GM20431 (cell line): ENCODE results near the gene PLOD2.

Experiments used
- in situ Hi-C: fragments of 300-500 bp; cut with MseI, MboI; formaldehyde crosslinking; loops from one replicate; pipeline ENCODE4 v1.15.0; 2020; ENCODE audit warnings: low sequenced_read_pairs; ENCODE audit not compliant: unreplicated experiment

Gene PLOD2

GRCh38 chr3:146169891-146170290 lies 8.9 kb upstream of the PLOD2 start:
- in situ Hi-C loops = loop anchor here (25.0 kb wide), 1 partner anchor 108 kb away; no protein-coding TSS in a partner anchor

GRCh38 chr3:146166826-146167225 lies 5.8 kb upstream of the PLOD2 start:
- in situ Hi-C loops = loop anchor here (25.0 kb wide), 1 partner anchor 105 kb away; no protein-coding TSS in a partner anchor

- in situ Hi-C loops = loop anchor here (25.0 kb wide), 1 partner anchor 104 kb away; no protein-coding TSS in a partner anchor
Observed at GRCh38 chr3:146166415-146166821, 5.4 kb upstream of the PLOD2 start.

- in situ Hi-C loops = loop anchor here (25.0 kb wide), 1 partner anchor 104 kb away; no protein-coding TSS in a partner anchor
Observed at GRCh38 chr3:146165877-146166276, 4.9 kb upstream of the PLOD2 start.

GRCh38 chr3:146164971-146165769 lies 4.2 kb upstream of the PLOD2 start:
- in situ Hi-C loops = loop anchor here (25.0 kb wide), 1 partner anchor 103 kb away; no protein-coding TSS in a partner anchor

GRCh38 chr3:146164506-146164905 lies 3.5 kb upstream of the PLOD2 start:
- in situ Hi-C loops = loop anchor here (25.0 kb wide), 1 partner anchor 102 kb away; no protein-coding TSS in a partner anchor

- in situ Hi-C loops = loop anchor here (25.0 kb wide), 1 partner anchor 102 kb away; no protein-coding TSS in a partner anchor
Observed at GRCh38 chr3:146164071-146164470, 3.1 kb upstream of the PLOD2 start.

GRCh38 chr3:146163584-146163983 lies 2.6 kb upstream of the PLOD2 start:
- in situ Hi-C loops = loop anchor here (25.0 kb wide), 1 partner anchor 101 kb away; no protein-coding TSS in a partner anchor

GRCh38 chr3:146162561-146162960 lies 1.6 kb upstream of the PLOD2 start:
- in situ Hi-C loops = loop anchor here (25.0 kb wide), 1 partner anchor 100 kb away; no protein-coding TSS in a partner anchor

GRCh38 chr3:146161663-146162002 lies 649 bp upstream of the PLOD2 start:
- in situ Hi-C loops = loop anchor here (25.0 kb wide), 1 partner anchor 99 kb away; no protein-coding TSS in a partner anchor

GRCh38 chr3:146160321-146160963 lies 542 bp downstream of the PLOD2 start:
- in situ Hi-C loops = loop anchor here (25.0 kb wide), 1 partner anchor 98 kb away; no protein-coding TSS in a partner anchor

- in situ Hi-C loops = loop anchor here (25.0 kb wide), 1 partner anchor 97 kb away; no protein-coding TSS in a partner anchor
Observed at GRCh38 chr3:146159616-146160320, 1.2 kb downstream of the PLOD2 start.

- in situ Hi-C loops = loop anchor here (25.0 kb wide), 1 partner anchor 97 kb away; no protein-coding TSS in a partner anchor
Observed at GRCh38 chr3:146159037-146159436, 1.9 kb downstream of the PLOD2 start.

GRCh38 chr3:146157325-146158060 lies 3.5 kb downstream of the PLOD2 start:
- in situ Hi-C loops = loop anchor here (25.0 kb wide), 1 partner anchor 95 kb away; no protein-coding TSS in a partner anchor

GRCh38 chr3:146156666-146157314 lies 4.2 kb downstream of the PLOD2 start:
- in situ Hi-C loops = loop anchor here (25.0 kb wide), 1 partner anchor 94 kb away; no protein-coding TSS in a partner anchor

- in situ Hi-C loops = loop anchor here (25.0 kb wide), 1 partner anchor 94 kb away; no protein-coding TSS in a partner anchor
Observed at GRCh38 chr3:146156095-146156494, 4.9 kb downstream of the PLOD2 start.

GRCh38 chr3:146154995-146155394 lies 6.0 kb downstream of the PLOD2 start:
- in situ Hi-C loops = loop anchor here (25.0 kb wide), 1 partner anchor 93 kb away; no protein-coding TSS in a partner anchor

GRCh38 chr3:146154316-146154715 lies 6.7 kb downstream of the PLOD2 start:
- in situ Hi-C loops = loop anchor here (25.0 kb wide), 1 partner anchor 92 kb away; no protein-coding TSS in a partner anchor
